ENCODE measurements around the gene USP40. TPM values are rescaled to one million over a fixed set of nuclear protein-coding genes. Genes with fewer than 3 reads are reported as not detected.

USP40 gene
- total and polyA plus RNA-seq, 2 donors (not counting 1 experiment from before 2014, with no cell fraction given): 18.9 to 40.6 TPM

DNA sequence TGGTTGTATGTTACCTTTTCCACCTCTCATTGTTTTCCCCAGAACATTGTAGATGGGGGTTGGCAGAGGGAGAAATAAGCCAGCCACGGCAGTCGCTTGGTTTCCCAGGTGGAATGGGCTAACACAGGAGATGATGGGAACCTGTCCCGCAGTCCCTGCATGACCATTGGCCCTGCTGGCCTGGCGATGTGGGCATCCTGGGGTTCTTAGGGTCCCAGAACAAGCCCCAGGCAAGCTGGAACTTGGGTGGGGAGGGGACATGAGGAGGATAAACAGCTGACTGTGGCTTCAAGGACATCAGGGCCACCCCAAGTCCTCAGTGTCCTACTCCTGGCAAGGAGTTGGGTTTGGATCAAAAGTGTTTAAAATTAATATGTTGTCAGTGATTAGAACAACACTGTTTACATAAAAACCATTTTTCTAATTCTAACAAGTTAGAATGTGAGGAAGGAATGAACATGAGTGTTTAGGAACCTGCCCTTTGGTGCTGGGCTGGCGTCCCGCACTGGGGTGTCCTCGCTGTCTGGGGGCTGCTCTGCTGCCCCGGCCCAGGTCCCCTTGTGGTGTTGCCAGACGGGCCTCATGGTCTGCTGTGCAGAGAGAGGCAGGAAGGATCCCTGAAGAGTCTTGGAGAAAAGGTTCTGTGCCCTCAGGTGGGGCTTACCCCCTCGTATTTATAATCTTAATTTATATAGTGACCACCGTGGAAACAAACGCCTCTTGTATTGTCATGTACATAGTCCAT is 95.1 kb downstream of the USP40 start:
- no peak for TF ChIP-seq CTCF (conservative IDR thresholded peaks at IDR 0.05 in 1 of 2, IDR thresholded peaks at IDR 0.05 in 1 of 2; ENCODE audit: low read depth in 1 of 2, low read length in 2 of 2)
- TF ChIP-seq EZH2 (IDR thresholded peaks at IDR 0.05; ENCODE audit: low read length, missing control alignments): no peak

GRCh38 chr2:233470839-233471238 is 95.7 kb downstream of the USP40 start:
- H3K9me3 ChIP-seq (ENCODE audit: control insufficient read depth, insufficient read depth, low read depth, low read length): no peaks in the 10 kb centered on the region
- H3K36me3 ChIP-seq (ENCODE audit: control insufficient read depth, insufficient read depth, low read length): peaks cover 14% of the 10 kb centered on the region
- no peak overlapping the region for H3K4me2 ChIP-seq (ENCODE audit: extremely low read depth, insufficient read depth, low read length)
- no peak for TF ChIP-seq EZH2 (IDR thresholded peaks at IDR 0.05; ENCODE audit: low read length, missing control alignments)
- no peak for TF ChIP-seq CTCF (conservative IDR thresholded peaks at IDR 0.05 in 1 of 2, IDR thresholded peaks at IDR 0.05 in 1 of 2; ENCODE audit: low read depth in 1 of 2, low read length in 2 of 2)
- H2AFZ ChIP-seq (ENCODE audit: low read length): no peak overlapping the region
- H4K20me1 ChIP-seq (ENCODE audit: control insufficient read depth, extremely low read depth, insufficient read depth, low read length): no peaks in the 10 kb centered on the region
- no peak overlapping the region for H3K4me3 ChIP-seq (replicated peaks in 1 of 4; ENCODE audit: control extremely low read depth in 1 of 4, insufficient read depth in 1 of 4, low read depth in 3 of 4, low read length in 4 of 4)
- no peak overlapping the region for H3K27ac ChIP-seq (ENCODE audit: insufficient read depth, low read length)
- H3K27me3 ChIP-seq (ENCODE audit: control insufficient read depth, insufficient read depth, low read length): no peaks in the 10 kb centered on the region
- no peak for DNase-seq (ENCODE audit: low read depth in 2 of 2)
- H3K4me1 ChIP-seq (ENCODE audit: control insufficient read depth, extremely low read depth, insufficient read depth, low read length): peaks cover 3% of the 10 kb centered on the region
- H3K9ac ChIP-seq (ENCODE audit: insufficient read depth, low read length): no peak overlapping the region
- H3K79me2 ChIP-seq (ENCODE audit: control insufficient read depth, insufficient read depth, low read length): no peaks in the 10 kb centered on the region

More for the DNA sequence above, 95.1 kb downstream of the USP40 start:
- no peak overlapping the region for H3K4me2 ChIP-seq (ENCODE audit: extremely low read depth, insufficient read depth, low read length)
- peaks cover 14% of the 10 kb centered on the region for H3K36me3 ChIP-seq (ENCODE audit: control insufficient read depth, insufficient read depth, low read length)
- no peak for DNase-seq (ENCODE audit: low read depth in 2 of 2)
- H3K4me3 ChIP-seq (replicated peaks in 1 of 4; ENCODE audit: control extremely low read depth in 1 of 4, insufficient read depth in 1 of 4, low read depth in 3 of 4, low read length in 4 of 4): no peak overlapping the region
- H3K9ac ChIP-seq (ENCODE audit: insufficient read depth, low read length): no peak overlapping the region
- H3K27me3 ChIP-seq (ENCODE audit: control insufficient read depth, insufficient read depth, low read length): no peaks in the 10 kb centered on the region
- H3K79me2 ChIP-seq (ENCODE audit: control insufficient read depth, insufficient read depth, low read length): no peaks in the 10 kb centered on the region
- H3K9me3 ChIP-seq (ENCODE audit: control insufficient read depth, insufficient read depth, low read depth, low read length): no peaks in the 10 kb centered on the region
- H4K20me1 ChIP-seq (ENCODE audit: control insufficient read depth, extremely low read depth, insufficient read depth, low read length): no peaks in the 10 kb centered on the region
- no peak overlapping the region for H2AFZ ChIP-seq (ENCODE audit: low read length)
- peaks cover 3% of the 10 kb centered on the region for H3K4me1 ChIP-seq (ENCODE audit: control insufficient read depth, extremely low read depth, insufficient read depth, low read length)
- no peak overlapping the region for H3K27ac ChIP-seq (ENCODE audit: insufficient read depth, low read length)

DNA sequence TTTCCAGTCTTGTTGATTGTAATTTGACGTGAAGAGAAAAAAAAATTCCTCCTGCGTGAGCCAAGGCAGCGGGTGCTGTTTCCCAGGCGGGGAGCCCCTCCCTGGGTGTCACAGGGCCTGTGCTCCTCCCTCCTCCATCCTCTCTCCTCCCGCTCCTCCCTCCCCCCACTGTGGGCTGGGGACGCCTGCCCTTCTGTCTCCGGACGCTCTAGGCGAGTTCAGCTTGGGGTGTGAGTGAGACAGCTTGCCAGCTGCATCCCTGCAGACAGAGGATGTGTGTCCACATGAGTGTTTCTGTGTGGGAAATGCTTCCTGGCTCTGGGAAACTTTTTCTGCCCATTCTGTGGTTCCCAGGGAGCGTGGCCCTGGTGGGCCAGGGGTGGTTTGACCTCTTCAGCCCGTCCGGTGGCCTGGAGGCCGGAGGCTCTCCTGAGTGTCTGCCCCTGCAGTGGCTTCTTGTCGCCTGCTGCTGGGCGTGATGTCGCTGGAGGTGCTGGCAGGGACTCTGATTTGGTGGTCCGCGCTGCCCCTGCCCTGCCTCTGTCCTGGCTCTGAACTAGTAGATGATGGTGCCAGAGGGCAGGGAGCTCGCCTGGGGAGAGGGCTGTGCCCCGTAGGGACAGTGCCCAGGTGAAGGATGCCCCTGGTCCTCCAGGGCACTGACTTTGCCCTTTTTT is 96.4 kb downstream of the USP40 start:
- TF ChIP-seq EZH2 (IDR thresholded peaks at IDR 0.05; ENCODE audit: low read length, missing control alignments): no peak
- no peak for TF ChIP-seq CTCF (conservative IDR thresholded peaks at IDR 0.05 in 1 of 2, IDR thresholded peaks at IDR 0.05 in 1 of 2; ENCODE audit: low read depth in 1 of 2, low read length in 2 of 2)
- Histone ChIP-seq H3K4me3 (replicated peaks in 1 of 4; ENCODE audit: control extremely low read depth in 1 of 4, insufficient read depth in 1 of 4, low read depth in 3 of 4, low read length in 4 of 4) (no peak overlapping the region), H3K27ac (ENCODE audit: insufficient read depth, low read length) (no peak overlapping the region), H3K79me2 (ENCODE audit: control insufficient read depth, insufficient read depth, low read length) (no peaks in the 10 kb centered on the region), H3K27me3 (ENCODE audit: control insufficient read depth, insufficient read depth, low read length) (no peaks in the 10 kb centered on the region), H3K4me1 (ENCODE audit: control insufficient read depth, extremely low read depth, insufficient read depth, low read length) (peaks cover 3% of the 10 kb centered on the region), H4K20me1 (ENCODE audit: control insufficient read depth, extremely low read depth, insufficient read depth, low read length) (no peaks in the 10 kb centered on the region), H3K4me2 (ENCODE audit: extremely low read depth, insufficient read depth, low read length) (peak overlapping the region; percentile 35), H3K9me3 (ENCODE audit: control insufficient read depth, insufficient read depth, low read depth, low read length) (no peaks in the 10 kb centered on the region), H3K36me3 (ENCODE audit: control insufficient read depth, insufficient read depth, low read length) (peaks cover 11% of the 10 kb centered on the region), H2AFZ (ENCODE audit: low read length) (no peak overlapping the region), H3K9ac (ENCODE audit: insufficient read depth, low read length) (no peak overlapping the region)
- peak in 1 of 2 donors; percentile 72 for DNase-seq (ENCODE audit: low read depth in 2 of 2)
